ENCODE measurements around the gene ABCB11.

GRCh38 chr2:168955321-168955720, 75.8 kb downstream of the ABCB11 start:
- TF ChIP-seq POLR2A (IDR thresholded peaks at IDR 0.05; ENCODE audit: low read depth, low read length) (no peak), CTCF (IDR thresholded peaks at IDR 0.05; ENCODE audit: extremely low read depth in 1 of 2, insufficient read depth in 1 of 2, low read depth in 1 of 2, low read length in 2 of 2) (no peak), MYC (IDR thresholded peaks at IDR 0.05; ENCODE audit: low read depth, low read length) (no peak), EZH2 (IDR thresholded peaks at IDR 0.05; ENCODE audit: borderline replicate concordance, low read depth, low read length, severe bottlenecking) (no peak), JUN (IDR thresholded peaks at IDR 0.05; ENCODE audit: borderline replicate concordance, insufficient read depth, insufficient read length, low read depth) (no peak), GATA2 (IDR thresholded peaks at IDR 0.05; ENCODE audit: insufficient read depth, insufficient read length, low read depth, low read length) (no peak), POLR2AphosphoS5 (IDR thresholded peaks at IDR 0.05; ENCODE audit: insufficient read depth, low read depth, low read length) (no peak), FOS (IDR thresholded peaks at IDR 0.05; ENCODE audit: borderline replicate concordance, insufficient read depth, low read length) (no peak), MAX (IDR thresholded peaks at IDR 0.05; ENCODE audit: insufficient read depth, insufficient read length) (no peak)

All from endothelial cell of umbilical vein (primary cell).